NCI-H69 (cell line): Measurements from ENCODE around the gene CERK.
A peak's percentile ranks its signal among the peaks of the same experiment; 100 is the strongest.
"Not testable (repeated sequence)": the region's sequence is repeated elsewhere in the genome, so short reads cannot be mapped to it uniquely, and the experiment has no call there.

Experiments used
- DNase-seq: peaks from one replicate; lab custom pipeline; 2025; lab: John Stamatoyannopoulos, UW

The CERK gene

DNA sequence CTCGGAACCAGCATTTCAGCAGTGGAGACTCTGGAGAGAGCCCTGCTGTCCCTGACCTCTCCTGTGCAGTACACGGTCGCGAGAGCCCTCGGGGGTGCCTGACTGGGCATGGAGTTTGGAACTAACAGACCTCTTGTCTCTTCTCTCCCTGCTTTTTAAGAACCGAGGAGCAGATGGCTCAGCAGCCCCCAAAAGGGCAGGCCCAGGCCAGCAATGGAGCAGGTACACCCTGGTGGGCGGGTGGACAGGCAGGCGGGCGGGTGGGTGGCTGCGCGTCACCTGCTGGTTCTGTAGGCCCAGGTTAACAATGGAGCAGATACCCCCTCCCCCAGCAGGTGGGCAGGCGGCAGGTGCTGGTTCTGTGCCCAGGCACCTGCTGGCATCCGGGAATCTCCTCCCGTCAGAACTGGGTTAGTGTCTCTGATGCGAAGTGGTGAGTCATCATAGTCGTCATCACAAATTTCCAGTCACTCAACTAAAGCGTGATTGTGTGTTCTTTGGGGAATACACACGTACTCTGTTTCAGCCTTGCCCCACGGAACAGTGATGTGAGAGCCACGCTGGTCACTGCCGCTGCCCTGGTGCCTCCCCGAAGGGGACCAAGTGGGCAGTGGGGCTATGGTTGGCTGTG lies 76.7 kb downstream of the CERK start:
- peak; percentile 78 for DNase-seq

GRCh38 chr22:46660604-46661201 lies 77.3 kb downstream of the CERK start:
- peak; percentile 83 for DNase-seq

DNA sequence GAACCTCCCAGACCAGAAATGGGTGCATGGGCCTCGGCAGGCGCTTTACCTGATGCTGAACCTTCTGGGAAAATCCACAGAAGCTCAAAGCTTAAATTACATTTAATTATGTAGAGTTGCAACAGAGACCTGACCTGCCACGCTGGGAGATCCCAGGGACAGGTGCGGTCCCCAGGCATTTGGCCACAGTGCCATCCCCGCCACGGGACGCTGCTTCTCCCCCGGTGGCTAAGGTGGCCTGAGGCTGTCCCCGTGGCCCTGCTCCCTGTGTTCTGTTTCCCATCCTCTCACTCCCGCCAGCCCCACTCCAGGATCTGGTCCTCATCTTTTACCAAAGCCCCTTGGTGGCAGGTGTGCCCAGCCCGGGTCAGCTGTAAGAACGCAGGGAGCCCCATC lies 78.3 kb downstream of the CERK start:
- peak; percentile 14 for DNase-seq

- DNase-seq = no peak
Observed at GRCh38 chr22:46659059-46659790, 78.8 kb downstream of the CERK start.

- no peak for DNase-seq
Observed at GRCh38 chr22:46657996-46658947, 79.8 kb downstream of the CERK start.

- DNase-seq = no peak
Observed at GRCh38 chr22:46657655-46657953, 80.4 kb downstream of the CERK start.

- DNase-seq = no peak
Observed at GRCh38 chr22:46656856-46657654, 81.0 kb downstream of the CERK start.

GRCh38 chr22:46655861-46656608 lies 82.0 kb downstream of the CERK start:
- DNase-seq = no peak

DNA sequence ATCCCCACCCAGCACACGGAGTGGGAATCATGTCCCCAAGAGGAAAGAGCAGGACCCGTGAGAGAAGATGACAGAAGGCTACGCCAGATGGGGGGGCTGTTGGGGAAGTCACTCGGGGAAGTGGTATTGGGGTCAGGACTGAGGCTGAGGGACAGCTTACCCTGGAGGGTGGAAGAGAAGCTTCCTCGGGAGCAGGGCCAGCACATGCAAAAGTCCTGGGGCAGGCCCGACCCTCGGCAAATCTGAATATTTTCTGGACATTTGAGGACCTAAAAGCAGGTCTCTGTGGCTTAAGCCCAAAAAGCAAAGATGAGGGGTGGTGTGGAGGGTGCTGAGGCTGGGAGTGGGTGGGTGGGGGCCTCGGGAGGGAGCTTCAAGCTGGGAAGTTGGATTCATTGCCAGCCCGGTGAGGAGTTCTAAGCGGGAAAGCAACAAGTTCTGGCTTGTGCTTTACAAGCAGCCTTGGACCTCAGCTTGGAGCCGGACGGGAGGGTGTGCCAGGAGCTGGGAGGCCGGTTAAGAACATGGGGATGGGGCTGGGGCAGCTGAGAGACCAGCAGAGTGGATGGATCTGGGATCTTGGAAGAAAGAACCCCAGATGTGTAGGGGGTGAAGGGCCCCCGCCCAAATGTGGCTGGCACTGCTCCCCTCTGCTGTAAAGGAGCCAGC lies 83.0 kb downstream of the CERK start:
- no peak for DNase-seq

GRCh38 chr22:46654426-46654825 lies 83.6 kb downstream of the CERK start:
- DNase-seq = no peak

GRCh38 chr22:46653596-46653995 lies 84.5 kb downstream of the CERK start:
- DNase-seq = no peak

DNA sequence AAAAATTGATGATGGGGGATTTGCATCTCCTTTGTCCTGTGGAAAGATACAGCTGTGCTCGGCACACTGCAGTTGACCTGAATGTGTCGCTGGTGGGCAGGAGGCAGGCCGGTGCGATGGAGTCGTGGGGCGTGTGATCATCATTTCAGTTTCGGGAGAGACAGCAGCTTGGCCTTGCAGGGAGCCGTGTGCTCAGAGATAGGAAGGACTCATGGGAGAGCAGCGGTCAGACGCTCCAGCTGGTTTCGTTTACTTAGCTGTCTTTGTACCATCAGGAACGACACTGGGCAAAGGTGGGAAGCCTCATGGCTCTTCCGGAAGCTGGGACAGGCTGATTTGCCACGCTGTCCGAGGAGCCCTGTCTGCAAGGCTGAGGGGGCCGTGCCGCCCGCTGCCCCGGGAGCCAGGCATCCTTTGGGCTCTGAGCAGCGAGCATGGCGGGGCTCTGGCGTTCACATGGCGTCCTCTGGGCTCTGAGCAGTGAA lies 85.2 kb downstream of the CERK start:
- peak; percentile 93 for DNase-seq

DNA sequence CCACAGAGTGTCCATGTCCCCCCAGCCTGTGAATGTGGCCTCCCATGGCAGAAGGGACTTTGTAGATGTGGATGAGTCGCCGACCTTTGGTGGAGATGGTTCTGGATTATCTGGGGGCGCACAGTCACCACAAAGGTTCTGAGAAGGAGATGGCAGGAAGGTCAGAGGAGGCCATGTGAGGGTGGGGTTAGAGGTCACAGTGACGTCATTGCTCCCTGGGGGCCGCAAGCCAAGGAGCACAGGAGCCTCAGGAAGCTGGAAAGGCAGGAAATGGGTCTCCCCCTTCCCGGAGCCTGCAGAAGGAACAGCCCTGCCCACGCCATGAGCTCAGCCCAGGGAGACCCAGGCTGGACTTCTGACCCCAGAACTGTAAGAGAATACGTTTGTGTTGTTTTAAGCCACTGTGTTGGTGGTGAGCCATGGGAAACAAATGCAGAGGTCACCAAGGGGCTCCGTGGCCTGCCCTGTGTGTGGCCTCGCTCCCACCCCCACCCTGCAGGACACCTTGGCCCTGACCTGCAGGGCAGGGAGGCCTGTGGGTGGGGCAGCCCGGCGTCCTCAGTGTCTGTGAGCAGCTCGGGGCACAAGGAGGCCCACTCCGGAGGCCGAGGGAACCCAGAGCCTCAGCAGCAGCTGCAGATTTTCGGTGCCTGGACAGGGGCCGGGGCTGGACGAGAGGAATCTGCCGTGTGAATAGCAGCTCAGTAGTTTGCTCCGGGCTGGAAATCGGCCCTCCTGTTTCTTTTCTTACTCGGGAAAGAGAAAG lies 85.8 kb downstream of the CERK start:
- DNase-seq = no peak

DNA sequence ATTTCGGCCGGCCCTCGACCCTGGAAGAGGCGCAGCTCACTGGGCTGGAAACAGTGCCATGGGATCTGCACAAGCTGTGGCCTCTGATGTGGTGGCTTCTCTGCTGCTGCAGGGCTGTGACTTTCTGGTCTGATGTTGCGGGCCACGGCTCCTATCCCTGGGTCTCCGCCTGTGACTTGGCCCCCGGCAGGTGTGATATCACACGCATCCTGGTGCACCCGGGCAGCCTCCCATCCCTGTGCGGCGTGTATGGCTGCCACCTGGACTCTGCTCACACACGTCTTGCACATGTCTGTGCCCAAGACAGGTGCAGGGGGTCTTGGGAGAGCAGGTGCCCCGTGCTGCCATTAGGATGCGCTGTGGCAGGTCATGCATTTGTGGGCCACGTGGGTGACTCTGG lies 86.7 kb downstream of the CERK start:
- DNase-seq = no peak

GRCh38 chr22:46650078-46650810 lies 87.8 kb downstream of the CERK start:
- no peak for DNase-seq

GRCh38 chr22:46649141-46650077 lies 88.6 kb downstream of the CERK start:
- peak; percentile 86 for DNase-seq

GRCh38 chr22:46648225-46648820 lies 89.7 kb downstream of the CERK start:
- DNase-seq = not testable (repeated sequence)
